ENCODE measurements around the gene PHTF2.
"Not testable (repeated sequence)": the region's sequence is repeated elsewhere in the genome, so short reads cannot be mapped to it uniquely, and the experiment has no call there.

PHTF2 gene

GRCh38 chr7:77782383-77782782, 16.2 kb upstream of the PHTF2 start:
- no peak for TF ChIP-seq POLR2AphosphoS5 (IDR thresholded peaks at IDR 0.05; ENCODE audit: low read depth)
- TF ChIP-seq GABPA (IDR thresholded peaks at IDR 0.05; ENCODE audit: low read depth) = no peak
- TF ChIP-seq, protein P1, sequence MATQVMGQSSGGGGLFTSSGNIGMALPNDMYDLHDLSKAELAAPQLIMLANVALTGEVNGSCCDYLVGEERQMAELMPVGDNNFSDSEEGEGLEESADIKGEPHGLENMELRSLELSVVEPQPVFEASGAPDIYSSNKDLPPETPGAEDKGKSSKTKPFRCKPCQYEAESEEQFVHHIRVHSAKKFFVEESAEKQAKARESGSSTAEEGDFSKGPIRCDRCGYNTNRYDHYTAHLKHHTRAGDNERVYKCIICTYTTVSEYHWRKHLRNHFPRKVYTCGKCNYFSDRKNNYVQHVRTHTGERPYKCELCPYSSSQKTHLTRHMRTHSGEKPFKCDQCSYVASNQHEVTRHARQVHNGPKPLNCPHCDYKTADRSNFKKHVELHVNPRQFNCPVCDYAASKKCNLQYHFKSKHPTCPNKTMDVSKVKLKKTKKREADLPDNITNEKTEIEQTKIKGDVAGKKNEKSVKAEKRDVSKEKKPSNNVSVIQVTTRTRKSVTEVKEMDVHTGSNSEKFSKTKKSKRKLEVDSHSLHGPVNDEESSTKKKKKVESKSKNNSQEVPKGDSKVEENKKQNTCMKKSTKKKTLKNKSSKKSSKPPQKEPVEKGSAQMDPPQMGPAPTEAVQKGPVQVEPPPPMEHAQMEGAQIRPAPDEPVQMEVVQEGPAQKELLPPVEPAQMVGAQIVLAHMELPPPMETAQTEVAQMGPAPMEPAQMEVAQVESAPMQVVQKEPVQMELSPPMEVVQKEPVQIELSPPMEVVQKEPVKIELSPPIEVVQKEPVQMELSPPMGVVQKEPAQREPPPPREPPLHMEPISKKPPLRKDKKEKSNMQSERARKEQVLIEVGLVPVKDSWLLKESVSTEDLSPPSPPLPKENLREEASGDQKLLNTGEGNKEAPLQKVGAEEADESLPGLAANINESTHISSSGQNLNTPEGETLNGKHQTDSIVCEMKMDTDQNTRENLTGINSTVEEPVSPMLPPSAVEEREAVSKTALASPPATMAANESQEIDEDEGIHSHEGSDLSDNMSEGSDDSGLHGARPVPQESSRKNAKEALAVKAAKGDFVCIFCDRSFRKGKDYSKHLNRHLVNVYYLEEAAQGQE (IDR thresholded peaks at IDR 0.05; ENCODE audit: insufficient replicate concordance, low read depth) = no peak
- TF ChIP-seq CTCF (IDR thresholded peaks at IDR 0.05; ENCODE audit: insufficient read depth, low read length) = no peak
- no peak for TF ChIP-seq SPI1 (IDR thresholded peaks at IDR 0.05; ENCODE audit: borderline replicate concordance, low read depth)
- H3K27me3 ChIP-seq (ENCODE audit: insufficient read depth, poor library complexity, severe bottlenecking) = no peaks in the 10 kb centered on the region
- no peak overlapping the region for H3K27ac ChIP-seq (replicated peaks)
- no peak overlapping the region for H3K4me3 ChIP-seq (replicated peaks; ENCODE audit: insufficient read depth, low read length)
- DNase-seq (ENCODE audit: low read depth in 1 of 2, low spot score in 1 of 2) = no peak

DNA sequence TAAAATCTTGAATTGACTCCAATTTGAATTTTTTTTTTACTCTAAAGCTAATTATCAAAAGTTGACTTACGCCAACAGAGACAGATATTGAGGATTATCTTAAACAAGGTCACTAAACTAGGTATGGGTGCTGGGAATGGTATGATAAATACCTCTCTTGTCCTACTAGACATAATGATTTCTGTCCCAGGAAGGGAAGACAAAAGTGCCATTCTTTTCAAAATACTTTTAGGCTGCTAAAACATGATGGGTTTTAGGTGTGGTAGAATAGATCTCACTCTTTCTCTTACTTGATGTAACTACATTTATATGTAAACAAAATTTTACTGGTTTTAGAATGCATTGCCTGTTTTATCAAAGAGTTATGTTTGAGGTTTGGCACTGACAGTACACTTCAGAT, 15.5 kb upstream of the PHTF2 start:
- no peak for DNase-seq (ENCODE audit: low read depth in 1 of 2, low spot score in 1 of 2)
- Histone ChIP-seq H3K27ac (replicated peaks) (no peak overlapping the region), H3K4me3 (replicated peaks; ENCODE audit: insufficient read depth, low read length) (no peak overlapping the region), H3K27me3 (ENCODE audit: insufficient read depth, poor library complexity, severe bottlenecking) (no peaks in the 10 kb centered on the region)
- TF ChIP-seq GABPA (IDR thresholded peaks at IDR 0.05; ENCODE audit: low read depth) (no peak), POLR2AphosphoS5 (IDR thresholded peaks at IDR 0.05; ENCODE audit: low read depth) (no peak), SPI1 (IDR thresholded peaks at IDR 0.05; ENCODE audit: borderline replicate concordance, low read depth) (no peak), CTCF (IDR thresholded peaks at IDR 0.05; ENCODE audit: insufficient read depth, low read length) (no peak)
- TF ChIP-seq, protein P1 (IDR thresholded peaks at IDR 0.05; ENCODE audit: insufficient replicate concordance, low read depth) = no peak

GRCh38 chr7:77783545-77783944, 15.0 kb upstream of the PHTF2 start:
- Histone ChIP-seq H3K27me3 (ENCODE audit: insufficient read depth, poor library complexity, severe bottlenecking) (no peaks in the 10 kb centered on the region), H3K27ac (replicated peaks) (no peak overlapping the region), H3K4me3 (replicated peaks; ENCODE audit: insufficient read depth, low read length) (no peak overlapping the region)
- no peak for DNase-seq (ENCODE audit: low read depth in 1 of 2, low spot score in 1 of 2)
- TF ChIP-seq, protein P1 (IDR thresholded peaks at IDR 0.05; ENCODE audit: insufficient replicate concordance, low read depth) = no peak
- no peak for TF ChIP-seq POLR2AphosphoS5 (IDR thresholded peaks at IDR 0.05; ENCODE audit: low read depth)
- TF ChIP-seq GABPA (IDR thresholded peaks at IDR 0.05; ENCODE audit: low read depth) = no peak
- TF ChIP-seq CTCF (IDR thresholded peaks at IDR 0.05; ENCODE audit: insufficient read depth, low read length) = no peak
- no peak for TF ChIP-seq SPI1 (IDR thresholded peaks at IDR 0.05; ENCODE audit: borderline replicate concordance, low read depth)

- not testable (repeated sequence) for H3K27ac ChIP-seq (replicated peaks); H3K27me3 ChIP-seq (ENCODE audit: insufficient read depth, poor library complexity, severe bottlenecking); H3K4me3 ChIP-seq (replicated peaks; ENCODE audit: insufficient read depth, low read length); DNase-seq (ENCODE audit: low read depth in 1 of 2, low spot score in 1 of 2)
Observed at GRCh38 chr7:77784426-77784825, 14.1 kb upstream of the PHTF2 start.
